Vagina (tissue), 2 donors: ENCODE results near the gene PARVA.

Experiments used
- CTCF ChIP-seq, 3 experiments: fragments of 450-650 bp in 2 of 3; fragments of 200-600 bp in 1 of 3; sonication (generic) in 1 of 3; IDR thresholded peaks; one replicate each; pipeline ENCODE4 v1.5.1; 2017 to 2019; ENCODE audit warnings: antibody characterized with exemption in 3 of 3, mild to moderate bottlenecking in 2 of 3, moderate library complexity in 2 of 3
- POLR2A ChIP-seq, 2 donors: fragments of 450-650 bp; IDR thresholded peaks; one replicate each; pipeline ENCODE4 v1.6.1; 2017; ENCODE audit warnings: antibody characterized with exemption in 2 of 2, mild to moderate bottlenecking in 2 of 2, moderate library complexity in 2 of 2

GRCh38 chr11:12420706-12421105, 43.3 kb downstream of the PARVA start:
- TF ChIP-seq POLR2A (IDR thresholded peaks at IDR 0.05) (no peak), CTCF (IDR thresholded peaks at IDR 0.05) (no peak)
